Prostate gland (tissue), 2 donors: ENCODE measurements around the gene SUGCT.

Experiments used
- POLR2A ChIP-seq: fragments of 450-650 bp; IDR thresholded peaks from one replicate; pipeline ENCODE4 v1.6.1; 2016; ENCODE audit warnings: antibody characterized with exemption, mild to moderate bottlenecking
- POLR2AphosphoS5 ChIP-seq: sonication (generic); formaldehyde crosslinking; IDR thresholded peaks from one replicate; pipeline ENCODE4 v1.6.1; 2017; ENCODE audit warnings: antibody characterized with exemption
- TF ChIP-seq, protein P1 (sequence below), 4 experiments: fragments of 200-600 bp in 2 of 4; fragments of 450-650 bp in 2 of 4; sonication (generic) in 2 of 4; IDR thresholded peaks; 1 replicate in 3 of 4; 2 replicates in 1 of 4; pipeline ENCODE4 v1.5.1; 2016 to 2019; ENCODE audit warnings: antibody characterized with exemption in 4 of 4, mild to moderate bottlenecking in 2 of 4, moderate library complexity in 2 of 4

DNA sequence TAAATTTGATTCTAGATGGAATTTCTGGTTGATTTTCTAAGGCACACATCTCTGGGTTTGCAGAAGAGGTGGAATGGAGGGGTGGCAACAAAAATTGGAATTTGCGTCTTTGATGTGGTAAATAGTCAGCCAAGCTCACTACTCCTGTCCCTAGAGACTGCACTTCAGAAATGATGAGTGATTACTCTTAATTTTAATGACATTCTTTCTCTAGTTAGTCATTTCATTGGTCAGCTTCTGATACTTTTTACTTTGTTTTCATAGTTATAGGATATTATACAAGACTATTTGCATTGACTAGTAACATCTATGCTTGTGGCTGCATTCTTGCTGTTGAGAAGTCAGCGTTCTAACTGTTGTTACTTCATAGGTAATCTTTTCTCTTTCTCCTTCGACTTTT is 658.3 kb downstream of the SUGCT start:
- TF ChIP-seq POLR2AphosphoS5 = no peak
- TF ChIP-seq, protein P1, sequence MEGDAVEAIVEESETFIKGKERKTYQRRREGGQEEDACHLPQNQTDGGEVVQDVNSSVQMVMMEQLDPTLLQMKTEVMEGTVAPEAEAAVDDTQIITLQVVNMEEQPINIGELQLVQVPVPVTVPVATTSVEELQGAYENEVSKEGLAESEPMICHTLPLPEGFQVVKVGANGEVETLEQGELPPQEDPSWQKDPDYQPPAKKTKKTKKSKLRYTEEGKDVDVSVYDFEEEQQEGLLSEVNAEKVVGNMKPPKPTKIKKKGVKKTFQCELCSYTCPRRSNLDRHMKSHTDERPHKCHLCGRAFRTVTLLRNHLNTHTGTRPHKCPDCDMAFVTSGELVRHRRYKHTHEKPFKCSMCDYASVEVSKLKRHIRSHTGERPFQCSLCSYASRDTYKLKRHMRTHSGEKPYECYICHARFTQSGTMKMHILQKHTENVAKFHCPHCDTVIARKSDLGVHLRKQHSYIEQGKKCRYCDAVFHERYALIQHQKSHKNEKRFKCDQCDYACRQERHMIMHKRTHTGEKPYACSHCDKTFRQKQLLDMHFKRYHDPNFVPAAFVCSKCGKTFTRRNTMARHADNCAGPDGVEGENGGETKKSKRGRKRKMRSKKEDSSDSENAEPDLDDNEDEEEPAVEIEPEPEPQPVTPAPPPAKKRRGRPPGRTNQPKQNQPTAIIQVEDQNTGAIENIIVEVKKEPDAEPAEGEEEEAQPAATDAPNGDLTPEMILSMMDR (IDR thresholded peaks at IDR 0.05) = no peak
- no peak for TF ChIP-seq POLR2A
